HG03139 (cell line): Measurements from ENCODE around the gene DNAH9.

Source experiments
- ATAC-seq: cut with Tn5 transposase; IDR thresholded peaks from one replicate; pipeline ENCODE4 v1.9.1; 2021; ENCODE audit not compliant: unreplicated experiment

The DNAH9 gene

DNA sequence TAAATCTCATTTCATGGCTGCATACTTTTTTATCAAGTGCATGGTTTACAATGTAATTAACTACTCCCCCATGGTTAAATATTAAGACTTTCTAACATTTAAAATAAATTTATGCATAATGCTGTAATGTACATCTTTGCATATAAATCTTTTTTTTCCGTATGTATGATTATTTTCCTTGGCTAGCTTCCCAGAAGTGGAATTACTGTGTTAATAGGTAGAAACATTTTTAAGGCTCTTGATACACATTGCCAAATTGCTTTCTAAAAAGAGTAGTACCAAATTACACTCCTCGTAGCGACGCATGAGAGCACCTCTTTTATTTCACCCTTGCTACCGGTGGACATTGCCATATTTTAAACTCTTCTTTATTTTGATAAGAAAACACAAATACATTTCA, 141.1 kb downstream of the DNAH9 start:
- no peak for ATAC-seq

- no peak for ATAC-seq
Measured at GRCh38 chr17:11739848-11740247, 141.6 kb downstream of the DNAH9 start.

- ATAC-seq = no peak
Measured at GRCh38 chr17:11742886-11743285, 144.6 kb downstream of the DNAH9 start.

GRCh38 chr17:11744696-11745095, 146.4 kb downstream of the DNAH9 start:
- ATAC-seq = no peak

DNA sequence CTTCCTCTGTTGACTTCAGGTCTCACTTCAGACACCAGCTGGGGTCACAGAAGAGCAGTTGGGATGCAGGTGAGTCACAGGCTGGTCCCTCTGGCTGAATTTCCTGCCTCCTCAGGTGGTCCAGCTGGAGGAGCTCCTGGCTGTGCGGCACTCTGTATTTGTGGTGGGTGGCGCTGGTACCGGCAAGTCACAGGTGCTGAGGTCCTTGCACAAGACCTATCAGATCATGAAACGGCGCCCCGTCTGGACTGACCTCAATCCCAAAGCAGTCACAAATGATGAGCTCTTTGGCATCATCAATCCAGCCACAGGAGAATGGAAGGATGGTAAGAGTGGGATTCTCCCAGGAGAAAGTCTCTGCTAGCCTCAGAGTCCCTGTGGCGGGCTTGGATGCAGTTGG, 149.2 kb downstream of the DNAH9 start:
- no peak for ATAC-seq

DNA sequence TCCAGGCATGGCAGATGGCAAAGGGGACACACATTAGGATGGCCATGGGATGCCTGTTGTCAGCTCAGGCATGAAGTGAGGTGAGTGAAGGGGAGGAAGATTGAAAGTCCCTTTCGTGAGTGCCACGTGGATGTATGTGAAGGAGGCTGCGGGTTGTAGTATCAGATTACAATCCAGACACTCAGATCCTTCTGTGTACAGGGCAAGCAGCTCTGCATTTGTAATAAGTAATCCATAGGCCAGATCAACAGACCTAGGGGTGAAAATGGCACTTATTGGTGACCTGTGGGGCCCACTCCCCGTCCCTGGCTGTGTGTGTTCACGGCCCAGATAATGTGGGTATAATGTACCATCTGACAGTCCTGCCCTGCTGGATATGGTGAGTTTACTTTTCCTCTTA, 159.5 kb downstream of the DNAH9 start:
- ATAC-seq = no peak

DNA sequence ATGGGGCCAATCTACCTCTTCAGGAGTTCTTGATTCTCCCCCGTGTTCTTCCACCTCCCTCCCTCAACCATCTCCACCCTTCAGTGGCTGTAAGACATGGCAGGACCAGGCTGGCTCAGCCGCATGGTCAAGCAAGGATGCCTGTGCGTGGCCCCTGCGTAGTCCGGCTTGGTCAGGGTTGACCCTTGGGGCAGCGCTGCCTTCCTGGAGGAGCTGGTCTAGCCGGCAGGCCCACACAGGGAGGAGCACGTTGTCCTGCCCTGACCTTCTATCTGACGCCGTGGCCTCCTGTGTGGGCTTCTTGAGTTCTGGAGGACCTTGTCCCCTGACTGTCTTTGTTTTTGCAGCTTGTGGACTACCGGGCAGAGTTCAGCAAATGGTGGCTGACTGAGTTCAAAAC, 169.8 kb downstream of the DNAH9 start:
- ATAC-seq = no peak

GRCh38 chr17:11768981-11769380, 170.7 kb downstream of the DNAH9 start:
- ATAC-seq = no peak

DNA sequence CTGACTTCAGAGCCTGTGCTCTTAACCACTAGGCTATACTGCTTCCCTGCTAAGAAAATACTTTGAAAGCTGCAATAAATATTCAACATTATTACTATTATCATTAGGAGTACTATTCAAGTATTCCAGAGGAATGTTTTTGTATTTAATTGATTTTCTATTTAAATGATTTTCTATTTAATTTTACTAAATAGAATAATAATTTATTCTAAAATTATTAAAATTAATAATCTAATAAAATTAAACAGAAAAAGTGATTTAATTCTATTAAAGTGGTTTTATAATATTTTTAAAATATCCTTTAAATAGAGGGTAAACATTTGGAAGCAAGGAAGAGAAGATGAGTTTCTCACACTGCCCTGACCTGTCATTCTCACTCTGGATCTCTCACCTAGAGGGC, 173.8 kb downstream of the DNAH9 start:
- ATAC-seq = no peak

- ATAC-seq = no peak
Measured at GRCh38 chr17:11779892-11780291, 181.6 kb downstream of the DNAH9 start.

- ATAC-seq = no peak
Measured at GRCh38 chr17:11780621-11781020, 182.4 kb downstream of the DNAH9 start.

GRCh38 chr17:11786711-11787438, 188.6 kb downstream of the DNAH9 start:
- ATAC-seq = no peak

GRCh38 chr17:11795906-11796305, 197.6 kb downstream of the DNAH9 start:
- no peak for ATAC-seq

DNA sequence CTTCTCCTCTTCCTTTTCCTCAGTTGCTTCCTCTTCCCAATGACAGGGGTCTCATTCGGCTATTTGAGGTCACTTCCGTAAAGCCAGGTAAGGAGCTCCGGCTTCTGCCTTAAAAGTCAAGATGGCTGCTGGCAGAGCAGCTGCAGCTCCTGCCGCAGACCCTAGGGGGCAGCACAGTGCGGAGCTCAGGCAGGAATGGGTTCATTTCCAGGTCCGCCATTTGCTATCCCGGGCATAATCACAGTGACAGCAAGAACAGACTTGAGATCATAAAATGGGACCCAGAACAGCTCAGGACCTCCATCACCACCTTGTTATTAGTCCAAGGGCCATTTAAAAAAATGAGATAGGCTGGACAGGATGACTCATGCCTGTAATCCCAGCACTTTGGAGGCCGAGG, 199.5 kb downstream of the DNAH9 start:
- ATAC-seq = no peak

- no peak for ATAC-seq
Measured at GRCh38 chr17:11803231-11803969, 205.1 kb downstream of the DNAH9 start.

- no peak for ATAC-seq
Measured at GRCh38 chr17:11805138-11805537, 206.9 kb downstream of the DNAH9 start.

- no peak for ATAC-seq
Measured at GRCh38 chr17:11805952-11806351, 207.7 kb downstream of the DNAH9 start.

GRCh38 chr17:11807606-11808005, 209.3 kb downstream of the DNAH9 start:
- no peak for ATAC-seq

- ATAC-seq = no peak
Measured at GRCh38 chr17:11813278-11813677, 215.0 kb downstream of the DNAH9 start.

GRCh38 chr17:11813871-11814270, 215.6 kb downstream of the DNAH9 start:
- no peak for ATAC-seq

GRCh38 chr17:11814655-11815262, 216.5 kb downstream of the DNAH9 start:
- no peak for ATAC-seq

DNA sequence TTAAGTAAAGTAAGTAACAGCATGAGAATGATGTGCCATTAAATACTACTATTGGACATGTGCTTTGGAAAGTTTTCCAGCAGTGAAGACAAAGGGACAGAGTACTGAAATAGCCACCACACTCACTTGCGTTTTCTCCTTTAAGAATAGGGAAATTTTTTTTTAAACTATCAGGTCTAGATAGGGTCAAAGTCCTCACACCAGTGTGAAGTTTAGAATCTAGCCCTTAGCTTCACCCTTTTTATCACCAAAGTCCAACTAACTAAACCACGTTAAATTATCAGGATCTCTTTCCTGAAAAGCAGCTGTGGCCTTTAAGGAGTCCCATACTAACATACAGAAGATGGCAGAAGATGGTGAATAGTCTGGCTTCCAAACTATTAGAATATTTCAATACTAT, 218.1 kb downstream of the DNAH9 start:
- no peak for ATAC-seq
